Activated naive CD4-positive, alpha-beta T cell treated with anti-CD3 and anti-CD28 coated beads, Interleukin-2, amount 50 U/mL, for 16 hours (primary cell): ENCODE results near the gene C3orf49.
A peak's percentile ranks its signal among the peaks of the same experiment; 100 is the strongest.

ENCODE experiments used
- DNase-seq: peaks from one replicate; pipeline ENCODE4 v3.0.0-alpha.2; 2020

Gene C3orf49

DNA sequence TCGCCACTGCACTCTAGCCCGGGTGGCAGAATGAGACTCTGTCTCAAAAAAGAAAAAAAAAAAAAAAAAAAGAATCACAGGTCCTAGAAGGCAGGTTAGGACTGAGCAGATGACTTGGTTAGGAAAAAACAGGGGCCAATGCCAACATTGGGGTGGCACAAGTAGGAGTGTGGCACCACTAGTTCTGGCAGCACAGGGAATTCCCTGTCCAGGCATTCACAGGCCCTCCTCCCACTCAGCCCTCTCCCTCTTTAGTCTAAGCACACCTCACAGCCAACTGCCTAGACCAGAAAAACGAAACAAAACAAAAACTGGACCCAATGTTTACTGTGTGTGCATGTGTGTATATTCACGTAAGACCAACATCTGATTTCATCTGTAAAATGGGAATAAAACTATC lies 34.0 kb downstream of the C3orf49 start:
- no peak for DNase-seq

DNA sequence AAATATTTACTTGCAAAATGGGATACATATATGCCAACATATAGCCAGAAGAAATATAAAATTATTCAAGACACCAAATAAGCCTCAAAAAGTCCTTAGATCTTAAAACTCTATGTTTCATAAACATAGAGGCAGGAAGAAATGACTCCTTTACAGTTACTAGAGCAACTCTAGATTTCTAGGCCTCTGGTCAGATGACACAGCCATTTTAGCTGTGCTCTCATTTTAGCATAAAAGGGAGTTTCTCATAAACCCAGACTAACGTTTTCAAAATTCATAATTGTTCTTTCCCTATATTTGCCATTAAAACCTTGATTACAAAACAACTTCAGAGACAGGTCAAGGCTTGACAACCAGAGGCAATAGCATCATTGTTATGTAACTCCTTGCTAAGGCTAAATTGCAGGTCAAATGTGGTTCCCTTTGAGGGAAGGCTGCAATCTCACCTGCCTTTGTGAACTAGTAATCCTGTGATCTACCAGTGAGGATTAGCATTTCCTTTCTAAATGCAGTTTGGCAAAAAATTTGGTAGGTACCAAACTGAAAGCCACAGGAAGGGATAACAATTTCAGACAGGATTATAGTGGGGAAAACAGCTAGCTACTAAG lies 36.3 kb downstream of the C3orf49 start:
- DNase-seq: no peak

DNA sequence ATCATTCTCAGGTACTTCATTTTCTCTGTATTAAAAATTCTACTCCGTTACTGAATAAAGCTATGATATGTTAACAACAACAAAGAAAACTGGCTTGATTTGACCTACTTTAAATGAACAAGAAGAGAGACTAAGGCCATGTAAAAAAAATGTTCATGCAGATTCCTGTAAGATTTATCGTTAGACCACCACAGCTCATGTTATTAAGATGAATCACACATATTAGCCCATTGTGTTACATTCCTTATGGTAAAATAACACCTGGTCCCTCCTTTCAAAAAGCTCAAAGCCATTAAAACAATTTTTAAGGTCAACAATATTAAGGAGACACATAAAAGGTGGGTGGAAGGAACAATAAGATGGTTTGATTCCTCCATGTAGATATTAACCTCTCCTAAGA lies 38.2 kb downstream of the C3orf49 start:
- no peak for DNase-seq

DNA sequence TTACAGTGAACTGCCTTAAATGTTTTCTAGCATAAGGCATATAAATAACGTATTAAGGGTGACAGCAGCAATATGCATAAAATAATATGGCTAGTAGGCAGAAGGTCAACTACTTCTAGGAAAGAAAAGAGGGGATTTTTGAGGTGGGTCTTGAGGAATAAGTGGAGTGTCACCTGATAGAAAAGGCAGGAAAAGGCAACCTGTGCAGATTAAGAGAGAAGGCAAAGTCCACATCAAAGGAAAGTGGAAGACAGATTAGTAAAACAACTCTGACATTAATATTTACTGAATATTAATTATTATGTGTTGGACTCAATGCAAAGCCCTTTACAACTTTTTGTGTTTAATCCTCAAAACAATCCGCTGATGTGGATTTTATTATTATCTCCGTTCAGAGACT lies 41.7 kb downstream of the C3orf49 start:
- DNase-seq: no peak

DNA sequence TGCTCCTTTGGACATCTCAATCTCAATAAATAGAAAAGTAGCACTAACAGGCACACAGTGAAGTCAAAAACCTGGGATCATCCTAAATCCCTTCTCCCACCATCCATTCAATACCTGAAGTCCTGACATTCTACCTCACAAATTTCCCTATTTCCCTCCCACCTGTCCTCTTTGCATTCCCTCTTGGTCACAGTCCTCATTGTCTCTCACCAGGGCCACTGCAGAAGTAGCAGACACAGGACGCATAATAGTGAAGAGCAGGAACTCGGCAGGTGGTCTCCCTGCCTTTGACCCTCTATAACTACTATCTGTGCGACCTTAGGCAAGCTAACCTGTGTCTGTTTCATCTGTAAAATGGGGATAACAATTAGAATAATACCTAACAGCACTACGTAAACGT lies 42.2 kb downstream of the C3orf49 start:
- no peak for DNase-seq

DNA sequence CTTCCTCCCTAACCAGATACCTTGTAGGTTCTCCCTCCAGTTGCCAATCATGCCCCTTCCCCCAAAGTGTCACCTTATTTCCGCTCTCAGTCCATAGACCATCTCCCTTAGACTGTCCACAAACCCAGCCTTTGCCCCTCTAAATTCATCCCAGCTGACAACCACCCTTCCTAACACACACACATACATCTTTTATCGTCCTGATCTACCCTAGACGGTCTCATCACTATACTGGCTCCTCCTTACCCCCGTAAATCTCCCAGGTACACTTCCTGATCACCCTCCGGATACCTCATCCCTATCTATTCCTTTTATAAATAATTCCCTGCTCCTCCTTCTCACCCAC lies 43.7 kb downstream of the C3orf49 start:
- no peak for DNase-seq

DNA sequence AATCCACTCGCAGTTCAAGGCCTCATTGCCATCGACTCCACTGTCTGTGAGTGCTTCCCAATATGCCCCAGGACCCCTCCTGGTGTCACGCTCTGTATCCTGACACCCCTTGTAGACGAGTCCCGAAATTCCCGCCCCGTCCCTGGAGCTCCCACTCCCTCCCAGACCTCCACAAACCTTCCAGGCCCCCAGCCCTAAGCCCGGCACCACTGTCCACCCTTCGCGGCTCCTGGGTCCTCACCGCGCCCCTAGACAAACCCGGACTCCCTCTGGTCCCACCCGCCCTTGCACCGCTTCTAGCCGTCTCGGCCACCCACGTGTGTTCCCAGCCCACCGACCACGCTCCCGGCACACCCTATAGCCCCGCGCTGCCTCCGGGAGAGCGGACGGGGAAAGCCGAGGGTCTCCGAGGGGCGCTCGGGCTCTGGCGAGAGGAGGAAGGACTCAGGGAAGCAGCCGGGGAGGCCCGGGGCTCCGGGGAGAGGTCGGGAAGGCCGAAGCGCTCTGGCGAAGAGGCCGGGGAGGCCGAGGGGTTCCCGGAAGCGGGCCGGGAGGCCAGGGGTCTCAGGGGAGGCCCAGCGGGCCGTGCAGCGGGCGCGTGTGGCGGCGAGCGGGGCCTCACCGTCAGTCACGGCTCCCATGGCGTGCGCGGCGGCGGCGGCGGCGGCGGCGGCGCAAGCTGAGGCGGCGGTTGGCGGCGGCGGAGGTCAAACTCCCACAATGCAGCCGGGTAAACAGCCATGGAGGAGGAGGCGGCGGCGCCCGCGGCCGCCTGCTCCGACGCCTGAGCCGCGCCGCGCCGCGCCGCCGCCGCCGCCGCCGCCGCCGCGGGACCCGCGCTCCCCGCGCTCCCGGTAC lies 44.3 kb downstream of the C3orf49 start, which contains the start of the genes ATXN7 and THOC7:
TSS of gene ATXN7 (plus strand) at position 718 of the 858 bp plus-strand sequence. CDS start 48,732 bp downstream, outside the sequence.
TSS of gene THOC7 (minus strand) at position 656 of the 858 bp plus-strand sequence. CDS start at position 641, 15 bp downstream.
- DNase-seq: peak; percentile 77

DNA sequence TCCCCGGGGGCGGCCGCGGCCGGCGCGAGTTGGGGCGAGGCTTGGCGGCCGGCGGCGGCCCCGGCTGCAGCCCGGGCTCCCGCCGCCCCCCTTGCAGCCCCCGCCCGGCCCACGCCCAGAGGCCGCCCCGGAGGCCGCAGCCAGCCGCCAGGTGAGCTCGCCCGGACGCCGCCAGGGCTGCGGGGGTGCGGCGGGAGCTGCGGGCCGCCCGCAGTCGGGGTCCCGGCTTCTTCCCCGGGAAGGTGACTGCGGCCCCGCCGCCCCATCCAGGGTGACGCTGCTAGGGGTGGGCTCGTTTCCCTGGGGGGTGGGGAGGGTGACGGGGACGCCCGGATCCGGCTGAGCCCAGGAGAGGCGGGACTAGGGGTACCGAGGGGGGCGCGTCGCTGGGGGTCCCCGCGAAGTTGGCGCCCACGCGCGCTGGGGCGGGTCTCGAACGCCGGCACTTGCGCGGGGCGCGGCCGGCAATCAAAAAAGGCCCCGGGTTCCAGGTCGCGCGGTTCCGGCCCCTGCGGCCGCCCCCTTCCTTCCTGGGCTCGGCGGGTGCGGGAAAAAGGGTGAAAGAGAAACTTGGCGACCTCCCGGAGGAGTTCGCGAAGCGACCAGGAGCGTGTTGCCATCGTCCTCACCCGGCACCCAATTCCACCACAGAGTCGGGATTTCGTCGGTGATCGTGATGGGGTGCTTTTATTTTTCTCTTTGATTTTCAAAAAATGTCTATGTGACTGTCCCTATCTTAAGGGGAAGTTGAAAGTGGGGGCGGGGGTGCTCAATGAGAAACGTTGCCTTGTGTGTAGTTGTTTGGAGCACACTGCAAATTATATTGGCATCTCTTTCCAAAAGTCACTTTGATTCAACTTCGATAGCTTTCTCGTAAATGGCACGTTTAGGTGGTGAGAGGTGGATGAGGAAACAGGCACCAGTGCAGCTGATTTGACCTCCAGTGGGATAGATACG lies 45.2 kb downstream of the C3orf49 start:
- peak; percentile 59 for DNase-seq

DNA sequence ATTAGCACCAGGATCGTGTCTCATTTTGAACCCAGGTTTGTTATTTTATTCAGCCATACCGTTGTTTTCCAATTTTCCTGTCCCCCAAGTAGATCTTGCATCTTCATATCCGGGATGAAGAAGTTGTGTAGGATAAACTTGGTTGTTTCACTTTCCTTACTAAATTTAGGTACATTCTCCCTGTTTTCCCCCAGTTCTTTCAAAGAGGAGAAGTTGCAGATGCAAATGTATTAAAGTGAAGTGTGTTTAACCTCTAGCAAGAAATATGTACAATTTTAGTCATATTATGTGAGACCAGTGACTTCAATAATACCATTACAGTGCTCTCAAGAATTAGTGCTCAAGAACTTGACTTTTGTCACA lies 45.8 kb downstream of the C3orf49 start:
- no peak for DNase-seq

DNA sequence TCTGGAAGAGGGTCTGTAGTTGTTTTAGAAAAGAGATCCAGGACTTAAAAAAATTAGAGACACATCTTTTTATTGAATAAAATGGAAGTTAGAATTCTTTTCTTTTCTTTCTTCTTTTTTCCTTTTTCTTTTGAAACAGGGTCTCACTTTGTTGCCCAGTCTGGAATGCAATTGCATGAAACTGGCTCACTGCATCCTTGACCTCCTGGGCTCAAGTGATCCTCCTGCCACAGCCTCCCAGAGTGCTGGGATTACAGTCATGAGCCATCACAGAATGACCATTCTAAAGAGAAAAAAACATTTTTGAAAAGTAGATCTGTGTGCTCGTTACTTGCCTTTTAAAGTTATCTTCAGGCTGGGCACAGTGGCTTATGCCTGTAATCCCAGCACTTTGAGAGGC lies 48.1 kb downstream of the C3orf49 start:
- DNase-seq: no peak

DNA sequence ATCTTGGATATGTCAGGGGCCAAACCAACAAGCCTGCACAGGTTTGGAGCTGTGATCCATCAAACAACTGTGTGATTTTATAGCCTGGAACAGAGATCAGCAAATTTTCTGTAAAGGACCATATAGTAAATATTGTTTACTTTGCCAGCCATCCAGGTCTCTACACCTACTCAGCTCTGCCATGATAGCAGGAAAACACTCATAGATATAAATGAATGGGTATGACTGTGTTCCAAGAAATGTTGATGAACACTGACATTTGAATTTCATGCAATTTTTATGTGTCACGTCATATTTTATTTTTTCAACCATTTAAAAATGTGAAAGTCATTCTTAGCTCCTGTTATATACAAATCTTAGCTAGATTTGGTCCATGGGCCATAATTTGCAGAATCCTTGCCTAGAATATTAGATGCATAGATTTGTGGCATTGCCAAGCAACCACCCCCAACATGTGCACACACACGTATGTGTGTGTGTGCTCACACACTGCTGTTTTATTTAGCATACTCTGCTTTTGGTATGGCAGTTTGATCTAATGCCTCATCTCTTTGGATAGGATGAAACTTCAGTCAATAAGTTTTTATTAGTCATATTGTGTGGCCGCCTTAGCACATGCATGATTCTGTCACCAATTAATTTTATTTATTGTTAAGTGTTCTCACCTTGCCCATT lies 51.0 kb downstream of the C3orf49 start:
- no peak for DNase-seq

DNA sequence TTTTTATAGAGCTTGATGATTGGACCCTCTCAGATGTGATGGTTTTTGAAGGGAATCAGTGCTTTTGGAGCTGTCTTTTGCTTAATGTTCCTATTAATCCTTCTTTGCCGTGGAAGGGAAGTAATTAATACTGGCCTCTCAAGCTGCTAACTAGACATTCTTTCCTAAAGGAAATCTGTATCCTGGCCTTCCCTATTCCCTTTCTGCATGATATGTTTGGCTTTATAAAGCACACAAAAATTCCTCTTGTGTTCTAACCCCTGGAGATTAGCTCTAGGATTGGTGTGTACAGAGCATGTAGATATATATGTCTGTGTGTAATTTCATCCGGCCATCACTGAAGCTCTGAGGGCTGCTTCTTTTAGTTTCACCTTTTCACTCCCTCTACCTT lies 51.5 kb downstream of the C3orf49 start:
- DNase-seq: no peak

DNA sequence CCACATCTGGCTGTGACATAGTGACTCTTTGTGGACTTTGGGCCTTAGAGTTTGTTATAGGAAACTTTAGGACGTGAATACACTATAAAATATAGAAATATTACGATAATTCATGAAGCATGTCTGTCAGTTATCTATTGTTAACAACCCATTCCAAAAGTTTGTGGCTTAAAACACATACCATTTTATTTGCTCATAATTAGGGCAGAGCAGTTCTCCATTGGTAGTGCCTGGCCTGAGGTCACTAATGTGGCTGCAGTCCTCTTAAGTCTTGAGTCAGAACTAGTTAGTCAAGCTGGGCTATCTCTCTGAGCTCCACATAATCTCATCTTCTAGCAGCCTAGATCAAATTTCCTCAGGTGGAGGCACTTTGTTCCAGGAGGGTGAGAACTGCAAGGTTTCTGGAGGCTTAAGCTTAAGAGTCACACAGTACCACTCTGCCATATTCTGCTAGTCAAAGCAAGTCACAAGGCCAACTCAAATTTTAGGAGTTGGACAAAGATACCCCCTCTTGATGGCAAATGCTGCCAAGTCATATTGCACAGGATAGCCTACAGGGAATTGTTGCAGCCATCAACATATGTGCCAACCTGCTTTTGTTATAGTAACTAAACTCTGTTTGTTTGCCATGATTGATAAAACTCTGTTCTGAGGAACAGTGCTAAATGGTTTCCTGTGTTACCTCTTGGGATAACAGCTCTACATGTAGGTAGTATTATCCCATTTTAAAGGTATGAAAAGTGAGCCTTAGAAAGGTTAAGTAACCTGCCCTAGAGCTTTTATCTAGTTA lies 53.2 kb downstream of the C3orf49 start:
- DNase-seq: no peak

DNA sequence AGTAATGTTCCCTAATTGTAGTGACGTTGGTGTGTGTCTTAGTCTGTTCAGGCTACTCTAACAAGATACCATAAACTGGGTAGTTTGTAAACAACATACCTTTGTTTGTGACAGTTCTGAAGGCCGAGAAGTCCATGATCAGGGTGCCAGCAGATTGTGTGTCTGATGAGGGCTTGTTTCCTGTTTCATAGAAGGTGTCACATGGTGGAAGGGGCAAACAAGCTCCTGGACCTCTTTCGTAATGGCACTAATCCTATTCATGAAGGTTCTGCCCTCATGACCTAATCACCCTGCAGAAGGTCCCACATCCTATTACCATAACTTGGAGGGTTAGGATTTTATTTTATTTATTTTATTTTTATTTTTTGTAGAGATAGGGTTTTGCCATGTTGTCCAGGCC lies 55.7 kb downstream of the C3orf49 start:
- no peak for DNase-seq

DNA sequence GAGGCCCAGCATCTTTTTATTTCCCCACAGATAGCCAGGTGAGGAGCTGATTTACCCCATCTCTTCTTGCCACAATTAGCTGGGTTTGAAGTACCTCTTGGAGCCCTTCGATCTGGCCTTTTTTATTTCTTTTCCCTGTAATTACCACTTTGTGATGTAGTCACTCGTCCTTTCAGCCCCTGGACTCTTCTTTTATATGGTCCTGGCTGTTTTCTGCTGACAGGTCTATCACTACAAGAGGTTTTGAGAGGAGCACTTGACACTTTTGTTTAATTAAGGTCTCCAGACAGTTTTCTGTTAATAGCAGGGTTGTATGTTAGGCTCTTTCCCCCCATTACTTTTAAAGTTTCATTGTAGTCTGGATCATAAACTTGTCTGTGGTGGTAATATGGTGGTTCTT lies 56.4 kb downstream of the C3orf49 start:
- DNase-seq: no peak

DNA sequence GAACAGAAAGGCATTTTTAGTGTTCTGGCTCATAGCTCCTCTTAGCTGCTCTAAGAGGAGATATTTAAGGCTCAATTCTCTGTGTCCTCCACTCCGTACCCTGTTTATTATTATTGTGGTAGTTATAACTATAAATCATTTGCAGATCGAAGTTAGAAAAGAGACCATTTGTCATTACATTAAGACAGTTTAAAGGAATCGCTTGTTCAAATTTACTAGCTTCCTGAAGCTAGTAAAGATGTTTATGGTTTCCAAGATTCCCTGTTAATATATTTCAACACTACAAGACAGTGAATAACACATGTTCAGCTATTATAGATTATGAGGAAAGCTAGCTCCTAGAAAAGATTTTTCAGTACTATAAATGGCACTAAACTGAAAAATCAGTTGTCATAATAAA lies 57.2 kb downstream of the C3orf49 start:
- no peak for DNase-seq

DNA sequence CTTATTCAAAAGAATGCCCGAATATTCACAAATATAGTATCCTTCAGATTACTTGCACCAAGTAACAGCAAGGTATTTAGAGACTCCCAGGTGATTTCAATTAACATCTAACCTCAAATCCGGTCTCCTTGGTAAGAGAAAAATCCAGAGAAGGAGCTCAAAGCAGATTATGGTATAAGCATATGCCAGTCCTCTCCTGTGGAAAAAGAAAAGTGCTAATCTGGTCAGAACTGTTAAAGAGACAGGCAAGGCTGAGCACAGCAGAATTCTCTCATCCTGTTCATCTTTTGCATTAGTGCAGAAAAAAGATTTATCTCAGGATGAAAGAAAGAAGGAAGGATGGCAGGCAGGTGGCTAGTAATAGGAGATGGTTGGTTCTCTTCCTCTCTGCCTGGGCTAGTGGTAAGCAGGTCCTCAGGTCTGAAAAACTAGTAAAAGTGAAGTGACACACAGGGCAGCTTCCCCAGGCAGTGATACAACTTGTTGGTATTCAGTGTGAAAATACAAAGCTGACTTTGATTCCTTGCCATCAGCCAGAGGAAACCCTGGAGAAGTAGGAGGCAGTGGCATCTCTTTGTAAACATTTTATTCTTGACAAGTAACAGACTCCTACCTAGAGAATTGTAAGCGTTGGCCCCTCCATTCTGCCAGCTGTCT lies 58.8 kb downstream of the C3orf49 start:
- DNase-seq: no peak

DNA sequence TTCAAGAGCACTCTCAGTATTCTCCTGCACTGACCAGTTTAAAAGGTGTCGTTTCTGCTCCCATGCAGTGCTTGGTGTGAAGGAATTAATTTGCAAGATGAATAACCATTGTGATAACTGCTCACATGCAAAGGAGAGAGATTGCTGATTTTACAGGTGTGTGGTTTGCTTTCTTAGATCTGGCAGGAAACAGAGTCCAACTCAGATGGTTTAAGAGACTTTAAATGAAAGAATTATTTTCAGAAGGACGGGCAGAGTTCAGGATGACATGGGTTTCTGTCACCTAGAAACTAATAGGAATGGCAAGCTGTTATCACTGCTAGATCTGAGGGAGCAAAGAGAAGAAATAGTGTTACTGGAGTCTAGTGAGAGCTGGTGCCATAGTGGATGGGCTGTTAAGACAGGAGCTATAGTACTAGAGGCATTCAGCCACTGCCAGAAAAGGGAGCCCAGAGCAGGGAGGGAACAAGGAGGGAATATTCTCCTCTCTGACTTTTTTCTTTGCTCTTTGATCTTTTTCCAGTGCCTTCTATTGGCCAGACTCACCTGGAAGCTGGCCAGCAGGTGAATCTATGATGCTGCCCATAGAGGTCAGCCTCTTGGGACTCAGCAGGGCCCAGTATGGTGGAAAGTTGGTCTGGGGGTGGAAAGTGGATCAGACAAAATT lies 59.4 kb downstream of the C3orf49 start:
- no peak for DNase-seq

DNA sequence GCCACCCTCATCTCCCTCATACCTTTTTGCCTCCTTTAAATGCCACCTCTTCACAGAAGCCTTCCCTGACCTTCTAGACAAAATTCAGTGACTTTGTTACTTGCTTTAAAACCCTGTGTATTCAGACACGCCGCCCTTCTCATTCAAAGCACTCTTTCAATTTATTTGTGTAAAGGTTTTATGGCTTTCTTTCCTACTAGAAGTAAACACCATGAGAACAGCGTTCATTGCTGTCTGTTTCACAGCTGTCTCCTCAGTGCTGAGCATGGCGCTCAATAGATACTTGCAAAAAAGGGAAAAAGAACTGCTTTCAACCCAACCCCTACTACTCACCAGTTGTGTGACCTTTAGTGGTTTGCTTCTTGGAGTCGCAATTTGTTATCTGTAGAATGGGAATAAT lies 61.6 kb downstream of the C3orf49 start:
- no peak for DNase-seq

DNA sequence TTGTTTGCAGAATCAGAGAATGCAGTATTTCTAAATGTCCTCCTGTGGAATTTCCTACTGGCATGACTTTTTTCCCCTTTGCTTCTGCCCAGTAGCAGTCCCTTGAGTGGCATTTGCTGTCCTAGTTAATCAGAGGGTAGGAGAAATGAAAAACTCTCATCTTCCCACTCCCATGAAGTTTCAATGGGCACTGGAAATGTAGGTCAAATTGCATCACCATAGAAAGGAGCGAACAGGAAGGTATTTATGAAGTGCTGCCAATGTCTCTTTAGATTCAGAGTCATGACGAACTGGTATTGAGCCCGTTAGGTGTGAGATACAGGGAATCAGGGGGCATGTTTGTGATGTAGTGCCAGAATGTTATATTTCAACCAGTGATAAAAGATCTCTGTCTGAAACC lies 67.8 kb downstream of the C3orf49 start:
- no peak for DNase-seq

DNA sequence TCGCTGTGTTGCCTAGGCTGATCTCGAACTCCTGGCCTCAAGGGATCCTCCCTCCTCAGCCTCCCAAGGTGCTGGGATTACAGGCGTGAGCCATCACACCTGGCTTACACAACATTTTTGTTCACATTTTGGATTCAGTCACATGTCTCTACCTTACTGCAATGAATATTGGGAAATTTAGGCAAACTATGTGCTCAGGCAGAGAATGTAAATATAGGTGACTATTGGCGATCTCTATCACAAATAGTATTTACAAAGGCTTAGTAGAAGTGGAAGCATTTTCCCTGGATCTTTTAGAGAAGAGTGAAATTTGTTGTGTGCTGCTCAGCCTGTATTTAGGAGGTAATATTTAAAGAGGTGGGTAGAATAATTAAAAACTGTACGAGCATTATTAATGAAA lies 72.4 kb downstream of the C3orf49 start:
- no peak for DNase-seq
